Muscle layer of colon (tissue), 2 donors: ENCODE results near the gene WNT1.

ENCODE experiments used
- H3K27ac ChIP-seq: one replicate; pipeline ENCODE4 v1.7.0; 2013; ENCODE audit warnings: low read depth, mild to moderate bottlenecking, low read length, moderate library complexity
- H3K27me3 ChIP-seq, 2 donors: one replicate each; pipeline ENCODE4 v1.7.0; 2013; ENCODE audit warnings: low read length in 2 of 2, mild to moderate bottlenecking in 2 of 2; ENCODE audit not compliant: insufficient read depth in 2 of 2, control insufficient read depth in 1 of 2
- H3K36me3 ChIP-seq: one replicate; pipeline ENCODE4 v1.7.0; 2013; ENCODE audit warnings: mild to moderate bottlenecking, low read length; ENCODE audit not compliant: insufficient read depth
- H3K4me1 ChIP-seq: one replicate; pipeline ENCODE4 v1.7.0; 2013; ENCODE audit warnings: mild to moderate bottlenecking, low read length; ENCODE audit not compliant: insufficient read depth
- H3K4me3 ChIP-seq, 2 donors: one replicate each; pipeline ENCODE4 v1.7.0; 2013; ENCODE audit warnings: low read length in 2 of 2, low read depth in 1 of 2, mild to moderate bottlenecking in 1 of 2, moderate library complexity in 1 of 2
- H3K9ac ChIP-seq: one replicate; pipeline ENCODE4 v1.7.0; 2013; ENCODE audit warnings: low read length
- H3K9me3 ChIP-seq: one replicate; pipeline ENCODE4 v1.7.0; 2013; ENCODE audit warnings: mild to moderate bottlenecking, low read length
- donor health status: abdominal sarcoma.
- donor health status: Adenocarcinoma of cecum.

WNT1 gene

DNA sequence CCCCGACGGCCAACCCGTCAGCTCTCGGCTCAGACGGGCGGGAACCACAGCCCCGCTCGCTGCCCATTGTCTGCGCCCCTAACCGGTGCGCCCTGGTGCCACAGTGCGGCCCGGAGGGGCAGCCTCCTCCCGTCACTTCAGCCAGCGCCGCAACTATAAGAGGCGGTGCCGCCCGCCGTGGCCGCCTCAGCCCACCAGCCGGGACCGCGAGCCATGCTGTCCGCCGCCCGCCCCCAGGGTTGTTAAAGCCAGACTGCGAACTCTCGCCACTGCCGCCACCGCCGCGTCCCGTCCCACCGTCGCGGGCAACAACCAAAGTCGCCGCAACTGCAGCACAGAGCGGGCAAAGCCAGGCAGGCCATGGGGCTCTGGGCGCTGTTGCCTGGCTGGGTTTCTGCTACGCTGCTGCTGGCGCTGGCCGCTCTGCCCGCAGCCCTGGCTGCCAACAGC lies at the start of gene WNT1:
Gene WNT1, plus strand, starts transcription at position 32 of the 450 bp plus-strand sequence. Its CDS starts 329 bp downstream, at position 361.
- Histone ChIP-seq H3K9me3 (no peaks in the 10 kb centered on the region), H3K4me3 (peak within 1 kb of the TSS; percentile 44 to 47), H3K27ac (no peak within 1 kb of the TSS), H3K27me3 (peaks cover 66 to 90% of the 10 kb centered on the region in 2 donors), H3K4me1 (peaks cover 26% of the 10 kb centered on the region), H3K9ac (no peak within 1 kb of the TSS), H3K36me3 (no peaks in the 10 kb centered on the region)

DNA sequence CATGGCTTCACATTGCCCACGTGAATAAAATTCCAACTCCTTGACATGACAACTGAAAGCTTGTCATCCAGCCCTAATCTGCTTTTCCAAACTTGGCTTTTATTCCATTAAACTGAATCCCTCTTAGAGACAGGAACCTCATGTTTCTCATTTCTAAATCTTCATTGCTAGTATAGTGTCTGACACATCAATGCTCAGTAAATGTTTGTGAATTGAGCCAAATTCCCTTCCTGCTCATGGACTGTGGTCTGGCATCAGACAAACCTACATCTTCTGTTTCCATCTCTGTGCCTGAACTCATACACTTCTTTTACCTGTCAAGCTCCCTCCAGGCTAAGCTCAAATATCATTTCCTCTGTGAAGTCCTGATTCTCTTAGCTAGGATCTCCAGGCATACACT lies 48.6 kb upstream of the WNT1 start:
- no peak overlapping the region for H3K4me3 ChIP-seq
- H3K4me1 ChIP-seq = peaks cover under 1% of the 10 kb centered on the region
- H3K9ac ChIP-seq = no peak overlapping the region
- peaks cover 27% of the 10 kb centered on the region for H3K36me3 ChIP-seq
- H3K9me3 ChIP-seq = no peaks in the 10 kb centered on the region
- no peak overlapping the region for H3K27ac ChIP-seq
- no peaks in the 10 kb centered on the region for H3K27me3 ChIP-seq

DNA sequence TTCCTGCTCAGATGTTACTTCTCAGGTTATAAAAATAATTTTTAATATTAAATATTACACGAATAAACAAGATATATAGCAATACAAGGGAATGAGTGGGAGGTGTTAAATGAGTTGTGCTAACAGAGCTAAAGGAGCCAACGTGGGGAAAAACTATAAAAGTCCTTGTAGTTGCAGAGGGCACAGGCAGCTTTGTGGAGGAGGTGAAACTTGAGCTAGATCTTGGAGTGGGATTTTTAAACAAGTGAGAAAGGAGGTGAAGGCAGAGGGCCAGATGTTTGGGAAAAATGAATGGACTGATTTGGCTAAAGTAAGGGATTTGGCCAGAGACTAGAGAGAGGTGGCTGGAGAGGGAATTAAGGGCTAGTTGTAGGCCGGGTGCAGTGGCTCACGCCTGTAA lies 47.6 kb upstream of the WNT1 start:
- Histone ChIP-seq H3K27me3 (no peaks in the 10 kb centered on the region), H3K4me3 (no peak overlapping the region), H3K36me3 (peaks cover 33% of the 10 kb centered on the region), H3K9me3 (no peaks in the 10 kb centered on the region), H3K9ac (no peak overlapping the region), H3K27ac (no peak overlapping the region), H3K4me1 (no peaks in the 10 kb centered on the region)

DNA sequence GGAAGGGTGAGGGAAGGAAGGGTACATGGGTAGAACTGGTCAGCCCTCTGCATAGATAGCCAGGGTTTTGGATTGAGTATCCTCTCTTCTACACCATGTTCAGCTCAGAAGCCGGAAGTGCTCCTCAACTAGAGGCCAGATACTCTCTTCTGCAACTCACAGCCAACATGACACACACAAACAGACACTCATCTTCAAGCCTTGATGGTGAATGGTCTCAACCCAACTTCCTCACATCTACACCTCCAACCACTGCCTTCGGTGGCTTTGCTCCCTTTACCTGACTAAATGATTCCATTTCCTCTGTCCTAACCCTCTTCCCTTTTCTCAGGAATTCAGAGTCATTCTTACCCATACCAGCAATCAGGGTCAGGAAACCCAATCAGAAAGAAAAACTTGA lies 45.2 kb upstream of the WNT1 start:
- no peaks in the 10 kb centered on the region for H3K4me1 ChIP-seq
- H3K27me3 ChIP-seq = no peaks in the 10 kb centered on the region
- no peak overlapping the region for H3K9ac ChIP-seq
- H3K4me3 ChIP-seq = no peak overlapping the region
- no peaks in the 10 kb centered on the region for H3K9me3 ChIP-seq
- H3K36me3 ChIP-seq = peaks cover 50% of the 10 kb centered on the region
- H3K27ac ChIP-seq = no peak overlapping the region

DNA sequence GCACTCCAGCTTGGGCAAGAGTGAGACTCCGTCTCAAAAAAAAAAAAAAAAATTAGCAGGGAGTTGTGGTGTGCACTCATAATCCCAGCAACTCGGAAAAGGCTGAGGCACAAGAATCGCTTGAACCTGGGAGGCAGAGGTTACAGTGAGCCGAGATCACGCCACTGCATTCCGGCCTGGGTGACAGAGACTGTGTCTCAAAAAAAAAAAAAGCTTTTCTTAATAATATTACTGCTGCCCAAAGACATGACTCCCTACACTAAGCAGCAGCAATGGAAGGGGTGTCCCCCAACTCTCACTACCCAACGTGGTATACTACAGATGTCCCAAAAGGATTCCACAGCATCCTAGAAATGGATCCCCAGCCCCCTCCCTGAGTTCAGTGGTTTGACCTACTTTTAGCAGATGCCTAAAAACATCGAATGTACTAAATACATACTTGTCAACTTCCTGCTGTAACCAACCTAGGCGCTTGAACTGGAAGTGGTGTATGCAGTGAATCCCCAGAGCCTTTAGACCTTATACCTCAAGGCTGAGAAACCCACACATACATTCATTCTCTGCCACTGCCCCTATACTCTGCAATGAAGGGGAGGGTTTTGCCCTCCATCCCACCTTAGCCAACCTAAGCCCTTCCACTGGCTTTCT lies 44.3 kb upstream of the WNT1 start:
- no peaks in the 10 kb centered on the region for H3K4me1 ChIP-seq
- H3K27me3 ChIP-seq = no peaks in the 10 kb centered on the region
- H3K9ac ChIP-seq = no peak overlapping the region
- H3K9me3 ChIP-seq = no peaks in the 10 kb centered on the region
- no peak overlapping the region for H3K27ac ChIP-seq
- peaks cover 53% of the 10 kb centered on the region for H3K36me3 ChIP-seq
- H3K4me3 ChIP-seq = no peak overlapping the region

GRCh38 chr12:48934312-48934706 lies 43.8 kb upstream of the WNT1 start:
- no peak overlapping the region for H3K9ac ChIP-seq
- H3K27me3 ChIP-seq = no peaks in the 10 kb centered on the region
- no peak overlapping the region for H3K27ac ChIP-seq
- H3K9me3 ChIP-seq = no peaks in the 10 kb centered on the region
- no peak overlapping the region for H3K4me3 ChIP-seq
- H3K4me1 ChIP-seq = no peaks in the 10 kb centered on the region
- peaks cover 58% of the 10 kb centered on the region for H3K36me3 ChIP-seq

DNA sequence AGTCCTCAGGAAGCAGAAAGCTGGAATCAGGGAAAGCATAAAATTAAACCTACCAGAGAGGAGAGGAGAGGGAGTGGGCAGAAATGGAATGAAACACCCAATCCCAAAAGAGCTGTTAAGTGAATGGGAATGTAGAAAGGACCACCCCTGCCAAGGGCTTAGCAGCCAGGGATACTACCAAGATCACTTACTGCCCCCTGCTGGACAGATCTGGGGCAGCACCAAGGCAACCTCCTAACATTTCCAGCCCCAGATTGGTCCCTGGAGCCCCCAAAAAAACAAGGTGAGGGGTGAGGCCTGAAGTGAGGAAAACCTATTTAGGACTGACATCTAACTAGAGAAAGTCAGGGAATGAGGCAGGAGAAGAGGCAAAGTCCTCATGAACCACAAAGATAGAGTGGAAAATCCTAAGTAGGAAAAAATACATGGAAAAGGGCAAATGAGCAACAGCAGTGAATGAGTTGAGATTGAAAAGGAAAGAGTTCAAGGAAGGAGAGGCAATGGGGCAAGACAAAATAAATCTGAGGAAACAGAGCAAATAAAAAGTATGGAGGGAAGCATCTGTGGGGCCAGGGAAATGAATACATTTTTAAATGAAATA lies 41.6 kb upstream of the WNT1 start:
- Histone ChIP-seq H3K36me3 (peaks cover 63% of the 10 kb centered on the region), H3K9ac (no peak overlapping the region), H3K4me3 (no peak overlapping the region), H3K4me1 (no peaks in the 10 kb centered on the region), H3K27ac (no peak overlapping the region), H3K27me3 (no peaks in the 10 kb centered on the region), H3K9me3 (no peaks in the 10 kb centered on the region)

DNA sequence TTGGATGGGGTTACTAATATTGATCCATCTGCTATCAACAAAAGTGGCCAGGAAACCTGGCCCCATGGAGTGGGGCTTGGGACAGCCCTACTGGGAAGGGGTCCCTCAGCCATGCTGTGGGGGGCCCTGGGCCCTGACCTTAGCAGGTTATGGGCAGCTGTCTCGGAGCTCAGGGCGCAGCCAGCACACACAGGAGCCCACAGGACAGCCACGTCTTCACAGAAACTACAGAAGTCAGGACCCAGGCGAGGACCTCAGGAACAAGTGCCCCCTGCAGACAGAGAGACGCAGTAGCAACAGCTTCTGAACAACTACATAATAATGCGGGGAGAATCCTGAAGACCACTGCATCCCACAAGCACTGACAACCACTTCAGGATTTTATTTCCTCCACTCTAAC lies 41.0 kb upstream of the WNT1 start:
- no peaks in the 10 kb centered on the region for H3K27me3 ChIP-seq
- no peaks in the 10 kb centered on the region for H3K9me3 ChIP-seq
- no peak overlapping the region for H3K4me3 ChIP-seq
- H3K27ac ChIP-seq = no peak overlapping the region
- peaks cover 61% of the 10 kb centered on the region for H3K36me3 ChIP-seq
- no peaks in the 10 kb centered on the region for H3K4me1 ChIP-seq
- H3K9ac ChIP-seq = no peak overlapping the region

DNA sequence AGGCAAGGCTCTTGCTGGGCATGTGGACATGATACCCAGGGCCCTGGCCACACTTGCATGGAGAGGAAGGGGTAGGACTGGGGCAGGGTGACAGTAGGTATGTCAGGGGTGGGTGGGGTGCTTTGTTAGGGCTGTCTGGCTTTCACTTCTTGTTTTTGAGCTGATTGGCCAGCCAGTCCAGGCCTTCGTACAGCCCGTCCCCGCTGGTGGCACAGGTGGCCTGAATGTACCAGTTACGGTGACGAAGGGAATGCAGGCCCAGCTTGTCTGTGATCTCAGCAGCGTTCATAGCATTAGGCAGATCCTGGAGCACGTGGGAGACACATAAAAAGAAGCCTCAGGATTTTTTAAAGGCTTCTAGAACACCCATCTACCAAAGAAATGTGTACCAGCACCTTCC lies 39.3 kb upstream of the WNT1 start:
- Histone ChIP-seq H3K27me3 (no peaks in the 10 kb centered on the region), H3K27ac (no peak overlapping the region), H3K9me3 (no peaks in the 10 kb centered on the region), H3K9ac (no peak overlapping the region), H3K36me3 (peaks cover 52% of the 10 kb centered on the region), H3K4me1 (no peaks in the 10 kb centered on the region), H3K4me3 (no peak overlapping the region)

DNA sequence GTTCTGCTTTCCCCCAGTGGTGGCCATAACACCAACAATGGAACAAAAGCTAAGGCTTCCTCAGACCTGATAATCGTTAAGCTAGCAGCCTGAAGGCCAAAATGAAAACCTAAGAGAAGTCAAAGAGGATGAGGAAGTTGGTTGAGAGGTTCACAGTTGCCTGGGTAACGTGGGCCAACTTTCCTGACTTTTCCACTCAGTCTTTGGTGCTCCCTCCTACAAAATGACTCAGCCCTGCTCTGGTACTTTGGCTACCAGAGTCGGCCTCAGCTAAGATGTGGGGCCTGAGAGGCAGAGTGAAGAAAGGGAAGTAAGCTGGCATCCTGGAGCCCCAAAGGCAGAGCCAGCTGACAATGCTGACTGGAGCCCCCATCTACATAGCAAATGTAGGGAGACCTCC lies 37.9 kb upstream of the WNT1 start:
- Histone ChIP-seq H3K4me1 (no peaks in the 10 kb centered on the region), H3K27me3 (no peaks in the 10 kb centered on the region), H3K9ac (no peak overlapping the region), H3K36me3 (peaks cover 43% of the 10 kb centered on the region), H3K4me3 (no peak overlapping the region), H3K27ac (no peak overlapping the region), H3K9me3 (no peaks in the 10 kb centered on the region)

GRCh38 chr12:48943221-48943620 lies 34.9 kb upstream of the WNT1 start:
- Histone ChIP-seq H3K4me1 (peaks cover 5% of the 10 kb centered on the region), H3K4me3 (no peak overlapping the region), H3K9ac (no peak overlapping the region), H3K36me3 (peaks cover 26% of the 10 kb centered on the region), H3K27me3 (no peaks in the 10 kb centered on the region), H3K9me3 (no peaks in the 10 kb centered on the region), H3K27ac (no peak overlapping the region)

- Histone ChIP-seq H3K4me3 (no peak overlapping the region), H3K9ac (no peak overlapping the region), H3K9me3 (no peaks in the 10 kb centered on the region), H3K36me3 (peaks cover 5% of the 10 kb centered on the region), H3K27me3 (no peaks in the 10 kb centered on the region), H3K4me1 (peaks cover 5% of the 10 kb centered on the region), H3K27ac (no peak overlapping the region)
Observed at GRCh38 chr12:48946205-48946604, 31.9 kb upstream of the WNT1 start.
